HepG2 (cell line): ENCODE measurements around the gene FIZ1. TPM values are rescaled to one million over a fixed set of nuclear protein-coding genes. Genes with fewer than 3 reads are reported as not detected.

Experiments used
- ASH2L ChIP-seq: fragments of 300-600, 200-600 bp; sonication (generic); IDR thresholded peaks from 2 replicates; pipeline ENCODE4 v1.7.0; 2017; ENCODE audit warnings: low read depth, mild to moderate bottlenecking, moderate library complexity, mixed read lengths, low read length; ENCODE audit not compliant: insufficient read length
- ATF7-NPFF ChIP-seq: sonication (generic); formaldehyde crosslinking; IDR thresholded peaks from 2 replicates; pipeline ENCODE4 v1.8.1; 2023; ENCODE audit warnings: mild to moderate bottlenecking, low read depth, missing genetic modification reagents, moderate library complexity
- CEBPB ChIP-seq: IDR thresholded peaks from 2 replicates; pipeline ENCODE4 v1.6.1; 2011; ENCODE audit warnings: low read depth, low read length, improper control_type of control experiment, borderline replicate concordance
- FUBP1 ChIP-seq: sonication (generic); formaldehyde crosslinking; IDR thresholded peaks from 2 replicates; pipeline ENCODE4 v1.5.1; 2020; ENCODE audit warnings: missing genetic modification reagents, mild to moderate bottlenecking, borderline replicate concordance
- GABPA ChIP-seq, 2 experiments: IDR thresholded peaks; 2 replicates each; pipeline ENCODE4 v1.6.1; 2011 to 2016; ENCODE audit warnings: low read depth in 2 of 2, low read length in 1 of 2, missing biosample characterization in 1 of 2, missing genetic modification characterization in 1 of 2
- GATA4 ChIP-seq: sonication (generic); IDR thresholded peaks from 2 replicates; pipeline ENCODE4 v1.6.1; 2016; ENCODE audit warnings: antibody characterized with exemption, low read depth, borderline replicate concordance
- IKZF1 ChIP-seq: fragments of 450-650 bp; IDR thresholded peaks from 2 replicates; pipeline ENCODE4 v1.7.1; 2016
- MXI1 ChIP-seq: IDR thresholded peaks from 3 replicates; pipeline ENCODE4 v1.6.1; 2012; ENCODE audit warnings: low read depth, low read length, inconsistent platforms, borderline replicate concordance
- NR2F2 ChIP-seq: IDR thresholded peaks from 2 replicates; pipeline ENCODE4 v1.6.1; 2012; ENCODE audit warnings: low read depth, inconsistent platforms, borderline replicate concordance
- PRDM4 ChIP-seq: sonication (generic); formaldehyde crosslinking; IDR thresholded peaks from 2 replicates; pipeline ENCODE4 v1.9.0; 2021; ENCODE audit warnings: missing genetic modification reagents, borderline replicate concordance
- SIN3B ChIP-seq: fragments of 150-350 bp; IDR thresholded peaks from 2 replicates; pipeline ENCODE4 v1.6.1; 2014; ENCODE audit warnings: low read length
- SP2 ChIP-seq: sonication (generic); formaldehyde crosslinking; IDR thresholded peaks from 2 replicates; pipeline ENCODE4 v1.5.1; 2020; ENCODE audit warnings: mild to moderate bottlenecking, missing genetic modification reagents
- ZFP36 ChIP-seq: fragments of 150-350 bp; IDR thresholded peaks from 2 replicates; pipeline ENCODE4 v1.6.1; 2018; ENCODE audit warnings: borderline replicate concordance, low read length, low read depth; ENCODE audit not compliant: partially characterized antibody
- ZMAT5 ChIP-seq: sonication (generic); formaldehyde crosslinking; IDR thresholded peaks from 2 replicates; pipeline ENCODE4 v1.5.0; 2020; ENCODE audit warnings: mild to moderate bottlenecking, low read depth, missing genetic modification reagents, borderline replicate concordance
- ZNF274 ChIP-seq: sonication (generic); formaldehyde crosslinking; IDR thresholded peaks from 2 replicates; pipeline ENCODE4 v1.5.1; 2020; ENCODE audit warnings: mild to moderate bottlenecking, missing genetic modification reagents
- ZNF451 ChIP-seq: sonication (generic); formaldehyde crosslinking; IDR thresholded peaks from 2 replicates; pipeline ENCODE4 v1.5.0; 2020; ENCODE audit warnings: mild to moderate bottlenecking, missing genetic modification reagents
- ZNF530 ChIP-seq: sonication (generic); formaldehyde crosslinking; IDR thresholded peaks from 2 replicates; pipeline ENCODE4 v1.5.0; 2020; ENCODE audit warnings: low read depth, mild to moderate bottlenecking, missing genetic modification reagents
- polyA plus RNA-seq, 8 experiments: library from polyadenylated mRNA; depleted of rRNA in 3 of 8; stranded (reverse) in 7 of 8; unstranded in 1 of 8; fragments of >200 nt; fragmentation: Illumina TruSeq in 4 of 8; extraction: Trizol in 4 of 8; gene quantifications; 2 replicates each; pipeline versions ENCODE4 v1.2.1 to v1.2.3, GENCODE V29; 2011 to 2016; ENCODE audit warnings: low read depth in 4 of 8, missing spikeins in 1 of 8, mixed read lengths in 1 of 8; ENCODE audit not compliant: insufficient read depth in 1 of 8
- total RNA-seq, 5 experiments: library from RNA; depleted of rRNA; stranded (reverse); fragments of >200 nt; fragmentation: Illumina TruSeq; extraction: Trizol; gene quantifications; 2 replicates each; pipeline ENCODE4 v1.2.3, GENCODE V29; 2016; ENCODE audit warnings: low read depth in 1 of 5
- TF ChIP-seq, protein P1 (sequence below), 2 experiments: sonication (generic) in 1 of 2; formaldehyde crosslinking in 1 of 2; IDR thresholded peaks; 2 replicates each; pipeline versions ENCODE4 v1.4.0 to v1.6.1; 2018 to 2020; ENCODE audit warnings: missing genetic modification reagents in 2 of 2, borderline replicate concordance in 1 of 2, low read depth in 1 of 2, mild to moderate bottlenecking in 1 of 2, missing biosample characterization in 1 of 2
- TF ChIP-seq, protein P2 (sequence below): sonication (generic); formaldehyde crosslinking; IDR thresholded peaks from 2 replicates; pipeline ENCODE4 v1.4.0; 2020; ENCODE audit warnings: missing genetic modification reagents
- TF ChIP-seq, protein P3 (sequence below): sonication (generic); formaldehyde crosslinking; IDR thresholded peaks from 2 replicates; pipeline ENCODE4 v1.4.0; 2020; ENCODE audit warnings: missing genetic modification reagents

The FIZ1 gene
- total and polyA plus RNA-seq, 2 of the 13 experiments (the other 11 are each of a cell fraction or from before 2014, with no cell fraction given), result 3.6 to 5.9 TPM

GRCh38 chr19:55544776-55545439 lies 54.4 kb downstream of the FIZ1 start (continued):
- TF ChIP-seq, protein P1, sequence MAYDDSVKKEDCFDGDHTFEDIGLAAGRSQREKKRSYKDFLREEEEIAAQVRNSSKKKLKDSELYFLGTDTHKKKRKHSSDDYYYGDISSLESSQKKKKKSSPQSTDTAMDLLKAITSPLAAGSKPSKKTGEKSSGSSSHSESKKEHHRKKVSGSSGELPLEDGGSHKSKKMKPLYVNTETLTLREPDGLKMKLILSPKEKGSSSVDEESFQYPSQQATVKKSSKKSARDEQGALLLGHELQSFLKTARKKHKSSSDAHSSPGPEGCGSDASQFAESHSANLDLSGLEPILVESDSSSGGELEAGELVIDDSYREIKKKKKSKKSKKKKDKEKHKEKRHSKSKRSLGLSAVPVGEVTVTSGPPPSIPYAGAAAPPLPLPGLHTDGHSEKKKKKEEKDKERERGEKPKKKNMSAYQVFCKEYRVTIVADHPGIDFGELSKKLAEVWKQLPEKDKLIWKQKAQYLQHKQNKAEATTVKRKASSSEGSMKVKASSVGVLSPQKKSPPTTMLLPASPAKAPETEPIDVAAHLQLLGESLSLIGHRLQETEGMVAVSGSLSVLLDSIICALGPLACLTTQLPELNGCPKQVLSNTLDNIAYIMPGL (CRISPR knock-in tag; IDR thresholded peaks at IDR 0.05; ENCODE audit: borderline replicate concordance in 1 of 2, low read depth in 1 of 2), result 0 out of 4 replicates have a peak, but pooled peaks of 1 of the 2 experiments have one; percentile 39
- TF ChIP-seq ZNF274 (CRISPR knock-in tag) (no peak), ZFP36 (no peak), PRDM4 (CRISPR knock-in tag) (no peak), IKZF1 (no peak), ZMAT5 (CRISPR knock-in tag) (no peak), GATA4 (no peak), SIN3B (no peak), CEBPB (no peak), MXI1 (peak; percentile 28; the same call in 1 of the 3 replicates), ATF7-NPFF (CRISPR knock-in tag) (no peak), ZNF451 (no peak), SP2 (CRISPR knock-in tag) (no peak), NR2F2 (no peak), ZNF530 (CRISPR knock-in tag) (no peak), GABPA (IDR thresholded peaks at IDR 0.05; ENCODE audit: low read depth, low read length) (no peak), GABPA (CRISPR knock-in tag; IDR thresholded peaks at IDR 0.05; ENCODE audit: low read depth) (no peak), ASH2L (no peak), FUBP1 (CRISPR knock-in tag) (no peak)
- TF ChIP-seq, protein P2, sequence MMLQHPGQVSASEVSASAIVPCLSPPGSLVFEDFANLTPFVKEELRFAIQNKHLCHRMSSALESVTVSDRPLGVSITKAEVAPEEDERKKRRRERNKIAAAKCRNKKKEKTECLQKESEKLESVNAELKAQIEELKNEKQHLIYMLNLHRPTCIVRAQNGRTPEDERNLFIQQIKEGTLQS (CRISPR knock-in tag), result peak; percentile 86
- TF ChIP-seq, protein P3, sequence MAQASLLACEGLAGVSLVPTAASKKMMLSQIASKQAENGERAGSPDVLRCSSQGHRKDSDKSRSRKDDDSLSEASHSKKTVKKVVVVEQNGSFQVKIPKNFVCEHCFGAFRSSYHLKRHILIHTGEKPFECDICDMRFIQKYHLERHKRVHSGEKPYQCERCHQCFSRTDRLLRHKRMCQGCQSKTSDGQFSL (CRISPR knock-in tag), result no peak
